Upper lobe of left lung (tissue), 4 donors: ENCODE data around the gene ANAPC5.

Experiments
- CTCF ChIP-seq, 6 experiments: fragments of 450-650 bp in 4 of 6; fragments of 200-600 bp in 2 of 6; sonication (generic) in 2 of 6; IDR thresholded peaks; one replicate each; pipeline ENCODE4 v1.5.1; 2016 to 2019; ENCODE audit warnings: antibody characterized with exemption in 6 of 6
- EP300 ChIP-seq, 4 donors: sonication (generic); formaldehyde crosslinking; IDR thresholded peaks; one replicate each; pipeline ENCODE4 v1.5.1; 2017; ENCODE audit warnings: antibody characterized with exemption in 4 of 4, control low read depth in 2 of 4
- POLR2A ChIP-seq, 4 donors: fragments of 450-650 bp; IDR thresholded peaks; one replicate each; pipeline ENCODE4 v1.5.1; 2016 to 2017; ENCODE audit warnings: antibody characterized with exemption in 4 of 4, mild to moderate bottlenecking in 2 of 4
- POLR2AphosphoS5 ChIP-seq, 2 donors: sonication (generic); formaldehyde crosslinking; IDR thresholded peaks; one replicate each; pipeline ENCODE4 v1.5.1; 2017; ENCODE audit warnings: antibody characterized with exemption in 2 of 2

DNA sequence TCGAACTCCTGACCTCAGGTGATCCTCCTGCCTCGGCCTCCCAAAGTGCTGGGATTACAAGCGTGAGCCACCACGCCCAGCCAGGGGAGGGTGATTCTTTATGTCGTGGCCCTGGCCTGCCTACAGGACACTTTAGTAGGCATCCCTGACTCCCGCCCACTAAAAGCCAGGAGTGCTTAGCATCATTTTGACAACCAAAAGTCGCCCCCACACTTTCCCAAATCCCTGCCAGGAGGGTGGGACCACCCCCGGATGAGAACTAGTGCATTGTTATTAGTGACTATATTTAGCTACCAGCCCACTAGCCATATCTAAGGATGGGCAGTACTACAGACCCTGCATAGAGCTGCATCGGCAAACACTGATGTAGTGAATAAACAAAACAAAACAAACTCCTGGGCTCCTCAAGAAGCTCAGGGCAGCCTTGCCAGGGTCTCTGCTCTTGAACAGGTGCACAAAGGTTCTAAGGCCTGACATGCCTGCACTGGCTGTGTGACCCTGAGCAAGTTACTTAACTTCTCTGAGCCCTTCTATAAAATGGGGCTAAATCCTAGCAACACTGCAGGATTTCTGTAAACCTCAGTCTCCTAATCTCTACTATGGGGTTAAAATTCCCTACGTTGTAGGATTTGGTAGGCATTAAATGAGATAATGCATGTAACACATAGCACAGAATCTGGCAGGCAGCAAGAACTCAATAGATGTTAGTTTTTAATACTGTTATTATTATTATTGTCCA is 57.9 kb downstream of the ANAPC5 start:
- no peak for TF ChIP-seq CTCF (IDR thresholded peaks at IDR 0.05)
- no peak for TF ChIP-seq EP300 (IDR thresholded peaks at IDR 0.05)
- no peak for TF ChIP-seq POLR2AphosphoS5 (IDR thresholded peaks at IDR 0.05)
- no peak for TF ChIP-seq POLR2A (IDR thresholded peaks at IDR 0.05)
